HG02623 (cell line): ENCODE results near the gene ISOC2.

Experiments
- ATAC-seq: cut with Tn5 transposase; IDR thresholded peaks from one replicate; pipeline ENCODE4 v1.9.1; 2021; ENCODE audit warnings: moderate library complexity; ENCODE audit not compliant: unreplicated experiment

The ISOC2 gene

GRCh38 chr19:55490478-55491432, 29.3 kb upstream of the ISOC2 start:
- ATAC-seq, result no peak

GRCh38 chr19:55489711-55490477, 28.5 kb upstream of the ISOC2 start:
- ATAC-seq, result no peak

- ATAC-seq, result no peak
Observed at GRCh38 chr19:55488986-55489710, 27.7 kb upstream of the ISOC2 start.

GRCh38 chr19:55487924-55488687, 26.7 kb upstream of the ISOC2 start, which contains the start of gene SSC5D:
Gene SSC5D (plus strand): TSS chr19:55488436. CDS start chr19:55488590, 154 bp downstream.
- ATAC-seq, result no peak

- no peak for ATAC-seq
Observed at GRCh38 chr19:55486971-55487923, 25.8 kb upstream of the ISOC2 start.

GRCh38 chr19:55486043-55486970, 24.9 kb upstream of the ISOC2 start:
- ATAC-seq, result no peak

- no peak for ATAC-seq
Observed at GRCh38 chr19:55485439-55486011, 24.1 kb upstream of the ISOC2 start.

GRCh38 chr19:55484593-55485438, 23.4 kb upstream of the ISOC2 start, which contains the start of gene NAT14:
Gene NAT14 (plus strand): TSS chr19:55485188. CDS start chr19:55485709, 521 bp downstream.
- peak; percentile 56 for ATAC-seq

- ATAC-seq, result no peak
Observed at GRCh38 chr19:55483706-55484592, 22.5 kb upstream of the ISOC2 start.

GRCh38 chr19:55482967-55483705, 21.7 kb upstream of the ISOC2 start:
- ATAC-seq, result no peak

GRCh38 chr19:55482156-55482961, 20.9 kb upstream of the ISOC2 start:
- no peak for ATAC-seq

- no peak for ATAC-seq
Observed at GRCh38 chr19:55481794-55482155, 20.3 kb upstream of the ISOC2 start.

GRCh38 chr19:55481148-55481793, 19.8 kb upstream of the ISOC2 start:
- ATAC-seq, result no peak
